IMR-90 (cell line): Measurements from ENCODE around the gene B3GALT6. TPM values are rescaled to one million over a fixed set of nuclear protein-coding genes. Genes with fewer than 3 reads are reported as not detected.

ENCODE experiments used
- ATAC-seq: fragments of 200-7000 bp; cut with Tn5 transposase; 2 replicates; pipeline ENCODE4 v1.9.1; 2020; ENCODE audit warnings: low read depth, mild to moderate bottlenecking, moderate library complexity
- BruUV-seq: library from RNA; stranded (reverse); fragments of 400-500 nt; replicated peaks from 2 replicates; lab custom pipeline; 2021; lab: Mats Ljungman, UMichigan
- CTCF ChIA-PET: fragments of 300-600 bp; formaldehyde crosslinking; extraction: SDS; loops from one replicate; lab custom pipeline; 2021; ENCODE audit warnings: antibody characterized with exemption; lab: Yijun Ruan, JAX
- POLR2A ChIA-PET: fragments of 300-600 bp; sonication (Branson Sonifier 250); formaldehyde crosslinking; loops from one replicate; lab custom pipeline; 2022; ENCODE audit warnings: antibody characterized with exemption; ENCODE audit not compliant: unreplicated experiment; lab: Charles Lee
- DNase-seq: peaks from one replicate; pipeline ENCODE4 v3.0.0; 2013
- H2AFZ ChIP-seq: replicated peaks from 2 replicates; pipeline ENCODE3; 2013; ENCODE audit warnings: low read length, mild to moderate bottlenecking; ENCODE audit not compliant: poor library complexity
- H2AK5ac ChIP-seq: 2 replicates; pipeline ENCODE4 v1.6.1; 2013; ENCODE audit warnings: low read depth, low read length, inconsistent platforms
- H2AK9ac ChIP-seq: replicated peaks from 2 replicates; pipeline ENCODE3; 2013; ENCODE audit warnings: mild to moderate bottlenecking, low read depth, low read length, moderate library complexity; ENCODE audit not compliant: poor library complexity
- H2BK120ac ChIP-seq: 2 replicates; pipeline ENCODE4 v1.6.1; 2013; ENCODE audit warnings: low read depth, low read length, inconsistent platforms
- H2BK15ac ChIP-seq: 3 replicates; pipeline ENCODE4 v1.6.1; 2013; ENCODE audit warnings: low read depth, low read length, inconsistent platforms
- H2BK20ac ChIP-seq: 2 replicates; pipeline ENCODE4 v1.6.1; 2013; ENCODE audit warnings: low read depth, mild to moderate bottlenecking, inconsistent platforms, low read length, moderate library complexity
- H2BK5ac ChIP-seq: 2 replicates; pipeline ENCODE4 v1.6.1; 2013; ENCODE audit warnings: mild to moderate bottlenecking, low read depth, low read length, inconsistent platforms; ENCODE audit not compliant: poor library complexity, severe bottlenecking
- H3K14ac ChIP-seq: replicated peaks from 2 replicates; pipeline ENCODE4 v1.6.1; 2013; ENCODE audit warnings: low read depth, low read length, inconsistent platforms
- H3K18ac ChIP-seq: 2 replicates; pipeline ENCODE4 v1.6.1; 2013; ENCODE audit warnings: low read depth, low read length, control low read depth
- H3K23ac ChIP-seq: 2 replicates; pipeline ENCODE4 v1.6.1; 2013; ENCODE audit warnings: low read depth, low read length, inconsistent platforms
- H3K27ac ChIP-seq: 2 replicates; pipeline ENCODE4 v1.5.1; 2013; ENCODE audit warnings: mild to moderate bottlenecking, control low read depth, low read length; ENCODE audit not compliant: insufficient read depth
- H3K27me3 ChIP-seq: 2 replicates; pipeline ENCODE4 v1.6.1; 2013; ENCODE audit warnings: low read length; ENCODE audit not compliant: control insufficient read depth, insufficient read depth
- H3K36me3 ChIP-seq: 2 replicates; pipeline ENCODE4 v1.6.1; 2013; ENCODE audit warnings: low read length, mixed read lengths; ENCODE audit not compliant: control insufficient read depth, insufficient read depth
- H3K4ac ChIP-seq: 2 replicates; pipeline ENCODE4 v1.6.1; 2013; ENCODE audit warnings: low read depth, low read length, inconsistent platforms
- H3K4me1 ChIP-seq: 2 replicates; pipeline ENCODE4 v1.6.1; 2013; ENCODE audit warnings: low read length, mixed read lengths; ENCODE audit not compliant: control insufficient read depth, insufficient read depth
- H3K4me2 ChIP-seq: 2 replicates; pipeline ENCODE4 v1.6.1; 2013; ENCODE audit warnings: low read depth, mild to moderate bottlenecking, control low read depth, low read length, moderate library complexity
- H3K4me3 ChIP-seq: 2 replicates; pipeline ENCODE4 v1.5.1; 2013; ENCODE audit warnings: low read depth, mild to moderate bottlenecking, control low read depth, low read length, moderate library complexity; ENCODE audit not compliant: insufficient read depth
- H3K56ac ChIP-seq: 2 replicates; pipeline ENCODE4 v1.6.1; 2013; ENCODE audit warnings: low read length, inconsistent platforms; ENCODE audit not compliant: insufficient read depth; ENCODE audit errors: extremely low read depth
- H3K79me1 ChIP-seq, 2 experiments: 2 replicates each; pipeline ENCODE4 v1.6.1; 2013; ENCODE audit warnings: low read length in 2 of 2, inconsistent platforms in 1 of 2, low read depth in 1 of 2
- H3K9ac ChIP-seq: 2 replicates; pipeline ENCODE4 v1.6.1; 2013; ENCODE audit warnings: low read depth, low read length, control low read depth
- H3K9me1 ChIP-seq: 2 replicates; pipeline ENCODE4 v1.6.1; 2013; ENCODE audit warnings: low read length, inconsistent platforms; ENCODE audit not compliant: insufficient read depth
- H3K9me3 ChIP-seq: 2 replicates; pipeline ENCODE4 v1.6.1; 2013; ENCODE audit warnings: low read length; ENCODE audit not compliant: control insufficient read depth, insufficient read depth
- H4K20me1 ChIP-seq: 2 replicates; pipeline ENCODE4 v1.6.1; 2013; ENCODE audit warnings: low read length, inconsistent platforms; ENCODE audit not compliant: insufficient read depth
- H4K5ac ChIP-seq: 2 replicates; pipeline ENCODE4 v1.6.1; 2013; ENCODE audit warnings: mild to moderate bottlenecking, low read depth, low read length, control low read depth
- H4K8ac ChIP-seq, 2 experiments: 2 replicates each; pipeline ENCODE4 v1.6.1; 2013; ENCODE audit warnings: low read depth in 2 of 2, low read length in 2 of 2, control low read depth in 1 of 2, inconsistent platforms in 1 of 2
- H4K91ac ChIP-seq: 2 replicates; pipeline ENCODE4 v1.6.1; 2013; ENCODE audit warnings: low read depth, low read length, inconsistent platforms; ENCODE audit not compliant: insufficient read depth
- CEBPB ChIP-seq: IDR thresholded peaks from 2 replicates; pipeline ENCODE4 v1.6.1; 2012; ENCODE audit warnings: low read depth, low read length, improper control_type of control experiment
- MXI1 ChIP-seq: IDR thresholded peaks from 2 replicates; pipeline ENCODE4 v1.6.1; 2012; ENCODE audit warnings: low read depth, mild to moderate bottlenecking, low read length, moderate library complexity, borderline replicate concordance
- NFE2L2 ChIP-seq: fragments of 150-350 bp; IDR thresholded peaks from 2 replicates; pipeline ENCODE4 v1.6.1; 2016; ENCODE audit warnings: low read depth, mild to moderate bottlenecking, low read length
- WGBS, 2 experiments: methylation state at CpG; one replicate each; pipeline versions ENCODE4 v1.1.5 to v1.1.7; 2013; ENCODE audit warnings: missing lambda C conversion rate in 2 of 2; ENCODE audit not compliant: insufficient read length in 1 of 2; ENCODE audit errors: extremely low coverage in 2 of 2; 5-methylcytosine and 5-hydroxymethylcytosine counted together
- dilution Hi-C: fragments of 300-500 bp; cut with HindIII; formaldehyde crosslinking; loops from one replicate; pipeline ENCODE4 v1.14.3; 2018; ENCODE audit warnings: low sequenced_read_pairs; ENCODE audit not compliant: unreplicated experiment
- in situ Hi-C: fragments of 300-500 bp; cut with MboI; formaldehyde crosslinking; loops from 3 replicates; pipeline ENCODE4 v1.14.3; 2019; ENCODE audit warnings: low sequenced_read_pairs, inconsistent platforms, mixed read lengths
- intact Hi-C: fragments of 100-400 bp; cut with micrococcal nuclease; formaldehyde crosslinking; loops from 2 replicates; pipeline ENCODE4 v1.10.0; 2022
- polyA plus RNA-seq, 3 experiments: library from polyadenylated mRNA; depleted of rRNA; stranded (reverse); fragments of >200 nt; gene quantifications; 2 replicates each; pipeline ENCODE4 v1.2.3, GENCODE V29; 2012; ENCODE audit warnings: low replicate concordance in 1 of 3
- total RNA-seq: library from RNA; depleted of rRNA; stranded (reverse); fragments of >200 nt; gene quantifications from 2 replicates; pipeline ENCODE4 v1.2.3, GENCODE V29; 2012

B3GALT6 gene
- total and polyA plus RNA-seq, 2 of the 4 experiments (the other 2 are of a cell fraction), result 12.2 to 23.0 TPM

DNA sequence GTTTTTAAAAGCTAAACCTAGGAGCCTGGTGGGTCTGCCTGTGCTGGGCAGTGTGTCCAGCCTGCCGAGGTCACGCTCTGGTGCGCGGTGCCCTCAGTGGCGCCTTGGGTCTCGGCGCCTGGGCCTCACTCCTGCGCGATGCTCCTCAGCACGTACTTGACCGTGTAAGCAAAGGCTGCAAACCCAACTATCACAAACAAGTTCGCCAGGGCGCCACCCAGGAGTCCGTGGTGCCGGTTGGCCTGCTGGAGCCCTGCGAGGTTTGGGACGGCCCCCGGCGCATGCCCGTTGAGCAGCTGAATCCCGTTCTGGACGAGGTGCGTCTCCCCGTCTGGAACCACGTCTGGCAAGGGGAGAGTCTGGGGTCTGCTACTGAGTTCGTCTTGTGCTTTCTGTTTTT is 23.0 kb downstream of the B3GALT6 start:
- DNase-seq (no peak), ATAC-seq (no peak)
- Histone ChIP-seq H3K4ac (no peak overlapping the region), H3K27ac (no peak overlapping the region), H3K9ac (no peak overlapping the region), H3K56ac (no peak overlapping the region), H2AK5ac (no peak overlapping the region), H3K79me1 (peaks cover 12 to 49% of the 10 kb centered on the region in 2 experiments), H2BK120ac (no peak overlapping the region), H3K9me3 (no peaks in the 10 kb centered on the region), H4K20me1 (peaks cover 10% of the 10 kb centered on the region), H4K8ac (no peak overlapping the region), H3K4me1 (peaks cover 15% of the 10 kb centered on the region), H4K5ac (no peak overlapping the region), H2AK9ac (no peak overlapping the region), H3K4me2 (no peak overlapping the region), H2BK5ac (peak overlapping the region; percentile 50), H4K91ac (no peak overlapping the region), H2AFZ (no peak overlapping the region), H3K14ac (no peak overlapping the region), H2BK15ac (no peak overlapping the region), H3K9me1 (peaks cover 10% of the 10 kb centered on the region), H3K36me3 (peaks cover 69% of the 10 kb centered on the region), H3K4me3 (no peak overlapping the region), H3K23ac (no peak overlapping the region), H2BK20ac (no peak overlapping the region), H3K18ac (no peak overlapping the region), H3K27me3 (no peaks in the 10 kb centered on the region)
- WGBS, 2 experiments, result 98% methylated on average over 10 of the region's 26 CpGs; no CpG with 5 or more reads in 1 of the 2 experiments
- ChIA-PET POLR2A (no interaction called here), CTCF (no interaction called here)
- dilution Hi-C loops (no loop called here), in situ Hi-C loops (no loop called here), intact Hi-C loops (no loop called here)
- TF ChIP-seq MXI1 (no peak), NFE2L2 (no peak), CEBPB (no peak)
- BruUV-seq, result TSS peak; percentile 49
